HG03066 (cell line): ENCODE measurements around the gene KRTAP20-1.

ENCODE experiments used
- ATAC-seq: cut with Tn5 transposase; IDR thresholded peaks from one replicate; pipeline ENCODE4 v1.9.1; 2021; ENCODE audit warnings: low read depth; ENCODE audit not compliant: unreplicated experiment

Gene KRTAP20-1, protein sequence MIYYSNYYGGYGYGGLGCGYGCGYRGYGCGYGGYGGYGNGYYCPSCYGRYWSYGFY

GRCh38 chr21:30616125-30616524, at the start of gene KRTAP20-1:
Gene KRTAP20-1, plus strand, starts transcription at chr21:30616425. Its CDS starts 30 bp downstream, at chr21:30616455.
- ATAC-seq = no peak

DNA sequence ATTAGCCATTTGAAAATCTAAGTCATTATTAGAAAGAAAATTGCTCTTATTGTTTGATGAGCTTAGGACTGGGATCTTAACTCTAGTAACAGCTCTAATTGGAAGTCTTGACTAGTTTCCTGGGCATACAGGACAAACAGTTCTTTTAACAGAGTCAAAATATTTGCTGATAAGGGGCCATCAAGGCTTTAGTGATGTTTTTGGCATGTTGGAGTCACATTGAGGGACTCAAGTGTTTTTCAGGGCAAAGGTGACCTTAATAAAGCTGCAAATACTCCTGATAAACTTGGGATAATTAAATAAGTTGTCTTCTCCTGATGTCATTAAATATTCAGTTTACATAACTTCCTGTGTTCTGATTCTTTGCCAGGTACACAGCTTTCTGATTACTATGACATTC, 48.6 kb upstream of the KRTAP20-1 start:
- ATAC-seq = no peak

DNA sequence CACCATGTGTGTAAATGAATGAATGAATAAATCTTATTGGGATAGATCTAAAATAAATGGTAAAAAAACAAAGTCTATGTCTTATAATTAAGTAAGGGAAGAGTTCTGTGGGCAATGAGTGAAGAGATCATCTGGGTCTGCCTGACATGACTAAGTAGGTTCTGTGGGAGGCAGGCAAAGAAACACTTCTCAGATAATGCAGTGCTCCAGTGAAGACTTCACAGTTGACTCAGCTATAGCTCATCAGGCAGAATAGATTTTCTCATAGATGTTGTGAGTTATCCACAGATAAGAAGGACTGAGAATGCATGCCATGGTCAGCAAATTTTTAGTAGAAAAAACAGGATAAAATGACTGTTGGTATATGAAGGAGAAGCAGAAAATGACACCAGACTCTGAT, 38.5 kb upstream of the KRTAP20-1 start:
- ATAC-seq = no peak

DNA sequence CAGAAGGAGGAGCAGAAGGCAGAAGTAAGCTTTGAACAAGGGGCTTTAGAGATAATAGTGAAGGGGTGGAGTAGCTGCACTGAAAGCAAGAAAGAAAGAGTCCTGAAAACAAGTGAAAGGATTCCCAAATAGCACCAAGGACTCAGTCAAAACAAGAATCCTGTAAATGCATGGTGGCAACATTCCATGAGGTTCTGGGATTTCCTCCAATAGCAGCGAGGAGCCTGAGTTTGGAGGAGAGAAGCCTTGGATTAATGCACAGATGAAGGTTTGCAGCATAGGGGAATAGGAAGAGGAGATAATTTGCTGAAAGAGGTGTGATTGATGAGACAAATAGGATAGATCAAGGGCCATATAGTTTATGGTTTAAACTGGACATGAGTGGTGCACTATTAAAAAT, 36.9 kb upstream of the KRTAP20-1 start:
- ATAC-seq = no peak

DNA sequence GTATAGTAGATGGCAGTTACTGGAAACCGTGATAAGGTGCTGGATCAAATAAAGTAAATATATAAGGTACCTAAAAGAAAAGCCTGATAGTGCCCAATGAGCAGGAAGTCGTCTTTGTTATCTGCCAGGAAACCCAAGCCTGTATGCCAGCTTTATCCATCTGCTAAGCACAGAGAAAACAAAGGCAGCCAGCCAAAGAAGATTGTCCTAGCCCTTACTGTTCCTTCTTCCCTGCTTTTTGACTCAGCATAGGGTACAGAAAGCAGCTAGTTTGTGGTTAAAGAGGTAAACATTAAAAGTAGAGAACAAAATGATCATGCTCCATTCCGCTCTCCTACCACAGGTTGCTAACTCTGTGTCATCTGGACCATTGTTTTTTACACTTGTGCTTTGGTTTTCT, 36.1 kb upstream of the KRTAP20-1 start:
- ATAC-seq = no peak

DNA sequence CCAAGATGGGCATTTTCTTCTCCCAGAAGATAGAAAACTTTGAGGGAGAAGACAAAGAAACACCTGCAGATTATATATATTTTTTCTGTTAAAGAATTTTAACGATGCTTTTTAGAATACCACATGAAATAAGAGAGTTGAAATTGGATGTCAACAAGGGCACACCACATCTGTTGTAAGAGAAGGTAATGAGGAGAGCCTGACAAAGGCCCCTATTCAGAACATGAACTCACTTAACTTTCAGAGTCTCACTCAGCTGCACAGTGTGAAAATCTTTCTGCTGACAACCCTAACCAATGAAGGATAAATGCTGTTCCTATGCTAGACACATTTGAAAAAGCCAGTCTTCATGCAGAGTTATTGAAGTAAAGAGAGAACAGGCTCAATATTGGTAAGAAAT, 33.4 kb upstream of the KRTAP20-1 start:
- no peak for ATAC-seq

DNA sequence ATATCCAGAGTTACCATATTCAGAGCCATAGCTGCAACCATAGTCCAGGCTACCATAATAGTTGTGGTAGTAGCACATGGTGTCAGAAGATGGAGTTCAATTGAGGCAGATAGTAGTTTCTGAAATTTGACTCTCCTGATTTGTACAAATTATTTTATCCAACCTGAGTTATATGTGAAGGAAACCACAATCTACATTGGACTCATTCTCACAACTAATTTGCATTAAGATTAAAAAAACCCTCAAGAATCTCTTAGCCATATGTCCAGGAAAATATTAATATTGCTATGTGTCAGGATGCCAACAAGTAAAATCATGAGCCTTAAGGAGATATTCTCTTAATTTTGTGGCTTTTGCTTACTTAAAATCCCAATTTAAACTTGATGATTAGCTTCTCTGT, 25.9 kb upstream of the KRTAP20-1 start, which contains the start of gene KRTAP22-2:
Gene KRTAP22-2 (minus strand): TSS at position 101 of the 400 bp plus-strand sequence.
- no peak for ATAC-seq

DNA sequence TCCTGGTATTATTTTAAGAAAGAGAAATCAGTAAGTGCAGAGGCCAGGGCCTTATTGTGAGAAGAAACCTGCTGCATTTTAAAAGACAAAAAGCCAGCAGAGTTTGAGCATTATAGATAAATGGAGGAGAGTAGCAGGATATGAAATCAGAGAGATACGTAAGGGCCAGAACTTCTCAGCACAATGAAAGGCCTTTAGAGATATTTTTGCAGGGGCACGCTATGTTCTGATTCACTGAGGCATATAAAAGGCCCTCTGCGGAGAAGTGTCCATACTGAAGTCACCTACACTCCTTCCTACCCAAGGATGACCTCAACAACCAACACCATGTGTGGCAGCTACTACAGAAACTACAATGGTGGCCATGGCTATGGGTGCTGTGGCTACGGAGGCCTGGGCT, 24.1 kb upstream of the KRTAP20-1 start, which contains the start of gene KRTAP6-3:
Gene KRTAP6-3 (plus strand): TSS at position 301 of the 400 bp plus-strand sequence. CDS start 6 bp downstream, at position 307.
- no peak for ATAC-seq

GRCh38 chr21:30598802-30599201, 17.4 kb upstream of the KRTAP20-1 start, which contains the start of gene KRTAP6-2:
Gene KRTAP6-2, minus strand, starts transcription at chr21:30598902. Its CDS starts 28 bp downstream, at chr21:30598874.
- no peak for ATAC-seq

GRCh38 chr21:30600787-30601186, 15.4 kb upstream of the KRTAP20-1 start, which contains the start of gene KRTAP22-1:
Gene KRTAP22-1, plus strand, starts transcription at chr21:30601087.
- no peak for ATAC-seq

- ATAC-seq = no peak
Observed at GRCh38 chr21:30605968-30606367, 10.3 kb upstream of the KRTAP20-1 start.

DNA sequence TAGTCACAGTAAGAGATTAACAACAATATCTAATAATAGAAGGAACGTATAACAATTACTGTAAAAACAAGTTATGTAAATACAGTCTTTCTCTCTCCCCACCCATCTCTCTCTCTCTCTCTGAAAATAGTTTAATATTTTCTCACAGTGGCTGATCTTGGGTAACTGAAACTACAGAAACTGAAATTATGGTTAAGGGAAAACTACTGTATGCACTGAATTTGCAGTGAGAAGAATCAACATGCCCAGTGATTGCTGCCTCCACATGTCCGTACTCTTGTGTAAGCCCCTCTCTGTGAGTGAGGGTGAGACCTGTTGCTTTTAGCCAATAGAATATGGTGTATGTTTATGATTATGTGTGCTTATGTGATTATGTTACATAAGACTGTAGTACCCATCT, 4.1 kb upstream of the KRTAP20-1 start:
- ATAC-seq = no peak

GRCh38 chr21:30613836-30614235, 2.4 kb upstream of the KRTAP20-1 start, which contains the start of gene KRTAP6-1:
Gene KRTAP6-1, minus strand, starts transcription at chr21:30613930. Its CDS starts 26 bp downstream, at chr21:30613904.
- ATAC-seq = no peak

- no peak for ATAC-seq
Observed at GRCh38 chr21:30615199-30615598, 1.0 kb upstream of the KRTAP20-1 start.

GRCh38 chr21:30620080-30620479, 3.9 kb downstream of the KRTAP20-1 start:
- no peak for ATAC-seq

DNA sequence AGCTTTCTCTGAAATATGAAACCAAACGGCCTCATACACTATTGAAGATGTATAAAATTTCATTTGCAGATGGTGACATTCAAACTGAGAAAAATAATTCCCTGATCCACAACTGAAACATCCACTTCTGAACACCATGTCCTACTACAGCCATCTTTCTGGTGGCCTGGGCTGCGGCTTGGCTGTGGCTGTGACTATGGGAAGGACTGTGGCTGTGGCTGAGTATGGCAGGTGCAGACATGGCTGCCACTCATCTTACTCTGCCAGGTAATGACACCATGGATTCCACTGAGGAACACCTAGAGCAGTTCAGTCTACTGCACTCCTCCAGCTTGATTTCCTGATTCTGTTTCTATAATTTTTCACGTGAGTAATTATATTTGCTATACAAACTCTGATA, 4.3 kb downstream of the KRTAP20-1 start, which contains the start of gene KRTAP20-4:
Gene KRTAP20-4 (plus strand): TSS at position 106 of the 400 bp plus-strand sequence.
- ATAC-seq = no peak

DNA sequence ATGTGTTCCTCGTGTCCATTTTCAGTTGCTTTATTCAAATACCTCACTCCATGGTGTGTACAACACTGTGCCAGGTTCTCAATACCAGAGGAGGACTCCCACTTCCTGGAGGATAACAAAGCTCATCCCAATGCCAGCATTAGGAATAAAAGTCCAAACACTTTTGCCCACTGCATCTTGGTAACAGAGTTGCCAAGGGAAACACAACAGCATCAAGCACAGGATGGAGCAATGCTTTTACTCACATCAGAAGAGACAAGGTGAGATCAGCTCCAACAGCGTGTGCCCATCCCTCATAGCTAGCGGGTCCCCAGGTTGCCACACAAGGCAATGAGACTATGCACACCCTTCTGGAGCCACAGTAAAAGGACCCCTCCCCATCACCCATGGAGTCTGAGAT, 7.1 kb downstream of the KRTAP20-1 start:
- no peak for ATAC-seq

DNA sequence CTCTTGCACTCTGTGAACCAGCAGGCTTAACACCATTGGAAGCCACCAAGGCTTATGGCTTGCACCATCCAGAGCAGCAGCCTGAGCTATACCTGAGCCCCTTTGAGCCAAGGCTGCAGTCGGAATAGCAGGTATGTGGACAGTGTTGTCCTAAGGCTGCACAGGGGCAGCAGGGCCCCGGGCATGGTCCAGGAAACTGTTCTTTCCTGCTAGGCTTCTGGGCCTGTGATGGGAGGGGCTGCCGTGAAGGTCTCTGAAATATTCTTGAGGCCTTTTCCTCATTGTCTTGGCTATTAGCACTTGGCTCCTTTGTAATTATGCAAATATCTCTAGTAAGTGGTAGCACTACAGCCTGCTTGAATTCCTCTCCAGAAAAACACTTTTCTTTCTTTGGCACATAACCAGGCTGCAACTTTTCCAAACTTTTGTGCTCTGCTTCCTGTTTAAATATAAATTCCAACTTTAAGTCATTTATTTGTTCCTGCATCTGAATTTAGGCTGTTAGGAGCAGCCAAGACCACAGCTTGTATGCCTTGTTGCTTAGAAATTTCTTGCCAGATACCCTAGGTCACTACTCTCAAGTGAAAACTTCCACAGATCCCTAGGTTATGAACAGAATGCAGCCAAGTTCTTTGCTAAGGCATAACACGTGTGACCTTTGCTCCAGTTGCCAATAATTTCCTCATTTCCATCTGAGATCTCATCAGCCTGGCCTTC, 9.4 kb downstream of the KRTAP20-1 start:
- ATAC-seq = no peak

DNA sequence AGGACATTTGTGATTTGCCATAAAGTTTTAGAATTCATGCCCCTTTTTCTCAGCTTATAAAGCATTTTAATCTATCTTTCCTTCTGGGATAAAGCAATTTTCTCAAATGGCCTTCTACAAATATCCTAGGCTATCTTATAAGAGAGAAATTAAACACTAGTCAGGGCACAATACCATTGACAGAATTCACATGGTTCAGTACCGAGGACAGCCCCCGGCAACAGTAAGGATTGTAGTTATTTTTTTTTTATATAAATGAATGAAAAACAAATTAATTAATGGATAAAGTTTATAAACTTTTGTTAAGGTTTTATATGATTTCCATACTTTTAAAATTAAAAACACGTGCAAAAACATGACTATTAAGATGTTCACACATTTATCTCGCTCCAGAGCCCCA, 11.9 kb downstream of the KRTAP20-1 start:
- no peak for ATAC-seq

DNA sequence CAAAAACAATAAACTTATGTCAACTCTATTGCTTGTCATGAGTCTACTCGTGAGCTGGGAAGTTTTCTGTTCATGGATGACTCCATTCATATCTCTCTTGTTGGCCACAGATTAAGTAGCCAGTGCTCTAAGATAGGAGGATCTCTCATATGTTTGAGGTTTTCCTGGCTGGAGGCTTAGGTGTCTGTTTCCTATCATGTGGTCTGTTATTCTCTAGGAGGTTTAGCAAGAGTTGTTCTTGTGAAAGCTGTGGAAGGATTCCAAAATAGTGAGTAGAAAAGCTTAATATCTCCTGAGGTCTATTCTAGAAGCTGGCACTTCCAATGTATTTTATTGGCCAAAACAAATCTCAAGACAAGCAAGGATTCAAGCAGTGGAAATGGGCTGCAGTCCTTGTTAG, 13.0 kb downstream of the KRTAP20-1 start:
- no peak for ATAC-seq

DNA sequence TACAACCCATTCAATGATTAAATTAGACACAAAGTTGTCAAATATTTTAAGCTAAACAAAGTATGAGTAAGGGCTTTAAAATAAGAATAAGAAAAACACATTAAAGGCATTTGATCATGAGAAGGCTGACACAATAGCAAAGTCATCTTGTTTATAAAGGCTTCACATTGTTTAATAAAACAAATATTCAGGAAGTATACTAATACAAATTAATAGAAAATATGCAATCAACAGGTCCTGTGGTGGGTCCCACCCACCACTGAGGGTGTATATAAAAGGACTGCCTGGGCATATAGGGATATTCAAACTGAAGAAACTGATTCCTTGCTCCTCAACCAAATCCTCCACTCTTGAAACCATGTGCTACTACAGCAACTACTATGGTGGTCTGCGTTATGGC, 18.7 kb downstream of the KRTAP20-1 start, which contains the start of gene KRTAP20-2:
Gene KRTAP20-2 (plus strand): TSS at position 301 of the 400 bp plus-strand sequence. CDS start 58 bp downstream, at position 359.
- ATAC-seq = no peak

DNA sequence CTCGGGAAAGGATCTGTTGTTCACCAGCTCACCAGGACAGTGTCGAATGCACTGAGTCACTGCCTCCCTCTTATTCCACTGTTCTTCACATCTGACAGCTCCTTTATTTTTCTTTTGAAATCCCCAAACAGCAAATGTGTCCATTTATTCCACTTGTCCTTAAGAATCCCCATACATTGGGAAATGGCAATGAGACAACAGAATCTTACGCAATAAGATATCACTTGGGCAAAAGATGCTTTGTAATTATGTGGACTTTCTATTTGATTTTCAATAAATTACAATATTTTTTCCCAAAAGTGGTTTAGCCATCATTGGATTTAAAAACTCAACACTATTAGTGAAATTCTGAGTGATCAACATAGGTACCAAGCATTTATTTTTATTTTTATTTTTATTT, 22.5 kb downstream of the KRTAP20-1 start:
- ATAC-seq = no peak
